CD4-positive, alpha-beta T cell treated with Interleukin-6 at 100 ng/mL for 8 hours (primary cell): ENCODE measurements around the gene CFB.
"Not testable (repeated sequence)": the region's sequence is repeated elsewhere in the genome, so short reads cannot be mapped to it uniquely, and the experiment has no call there.

Experiments used
- DNase-seq: peaks from one replicate; pipeline ENCODE4 v3.0.0-alpha.2; 2020; ENCODE audit warnings: mixed read lengths, low spot score

The CFB gene

DNA sequence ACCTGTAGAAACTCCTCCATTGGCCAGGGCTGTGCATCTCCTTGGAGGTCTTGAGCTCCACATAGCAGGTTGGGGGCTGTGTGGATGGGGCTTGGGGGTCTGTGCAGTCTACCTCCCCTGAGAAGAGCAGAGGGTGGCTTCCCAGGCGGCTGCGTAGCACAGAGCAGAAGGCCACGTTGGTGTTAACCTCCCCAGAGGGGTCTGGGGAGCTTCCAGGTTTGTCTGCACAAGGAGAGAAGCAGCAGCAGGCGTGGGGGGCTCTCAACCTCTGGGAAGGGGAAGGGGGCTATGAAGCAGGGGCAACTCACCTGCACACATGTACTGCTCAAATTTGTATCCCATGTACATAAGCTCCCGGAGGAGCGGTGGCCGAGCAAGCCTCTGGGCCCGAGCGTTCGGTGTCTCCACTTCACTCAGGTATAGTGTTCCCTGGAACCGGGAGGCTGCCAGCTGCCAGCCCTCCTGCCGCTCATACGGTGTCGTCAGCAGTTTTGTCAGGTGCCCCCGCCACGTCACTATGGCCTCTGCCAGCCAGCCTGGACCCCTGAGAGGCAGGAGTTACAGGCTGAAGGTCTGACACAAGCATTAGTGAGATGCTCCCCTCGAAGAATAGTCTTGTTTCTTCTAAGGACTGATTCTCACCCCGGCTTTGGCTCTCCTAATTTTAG lies 24.8 kb downstream of the CFB start:
- DNase-seq, result no peak

DNA sequence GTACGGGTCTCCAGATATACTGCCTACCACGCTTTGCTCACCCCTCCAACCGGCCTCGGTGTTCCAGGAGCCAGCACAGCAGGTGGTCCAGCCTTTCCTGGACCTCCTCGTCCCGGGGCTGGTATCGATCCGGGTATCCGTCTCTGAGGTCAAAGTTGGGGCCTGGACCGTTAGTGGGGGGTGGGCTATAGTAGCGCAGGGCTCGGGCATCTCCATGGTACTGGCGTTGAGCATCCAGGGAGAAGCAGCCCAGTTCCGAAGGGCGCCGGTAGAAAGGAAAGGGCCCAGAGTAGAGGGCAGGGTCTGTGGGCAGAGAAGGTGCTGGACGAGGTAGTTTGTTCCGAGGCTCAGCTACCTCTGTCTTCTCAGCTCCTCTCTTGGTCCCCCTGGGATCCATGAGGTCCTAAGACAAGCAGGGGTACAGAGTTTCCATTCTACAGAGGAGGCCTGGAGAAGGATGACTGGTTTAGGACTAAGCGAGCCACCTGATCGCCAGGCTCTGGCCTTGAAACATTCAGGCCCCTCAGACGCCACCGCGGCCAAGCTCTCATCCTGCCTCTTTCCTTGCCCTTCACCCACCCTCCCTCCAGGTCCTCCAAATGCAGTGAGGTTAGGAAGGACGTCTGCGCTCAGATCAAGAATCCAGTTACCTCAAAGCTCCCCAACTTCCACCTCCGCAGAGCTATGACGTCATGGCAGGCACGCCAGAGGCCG lies 25.5 kb downstream of the CFB start:
- no peak for DNase-seq

GRCh38 chr6:31971993-31972708 lies 26.3 kb downstream of the CFB start, which contains the start of gene DXO:
DXO (minus strand) TSS chr6:31972138; CDS start chr6:31971675, 463 bp downstream.
- DNase-seq, result peak; percentile 96

DNA sequence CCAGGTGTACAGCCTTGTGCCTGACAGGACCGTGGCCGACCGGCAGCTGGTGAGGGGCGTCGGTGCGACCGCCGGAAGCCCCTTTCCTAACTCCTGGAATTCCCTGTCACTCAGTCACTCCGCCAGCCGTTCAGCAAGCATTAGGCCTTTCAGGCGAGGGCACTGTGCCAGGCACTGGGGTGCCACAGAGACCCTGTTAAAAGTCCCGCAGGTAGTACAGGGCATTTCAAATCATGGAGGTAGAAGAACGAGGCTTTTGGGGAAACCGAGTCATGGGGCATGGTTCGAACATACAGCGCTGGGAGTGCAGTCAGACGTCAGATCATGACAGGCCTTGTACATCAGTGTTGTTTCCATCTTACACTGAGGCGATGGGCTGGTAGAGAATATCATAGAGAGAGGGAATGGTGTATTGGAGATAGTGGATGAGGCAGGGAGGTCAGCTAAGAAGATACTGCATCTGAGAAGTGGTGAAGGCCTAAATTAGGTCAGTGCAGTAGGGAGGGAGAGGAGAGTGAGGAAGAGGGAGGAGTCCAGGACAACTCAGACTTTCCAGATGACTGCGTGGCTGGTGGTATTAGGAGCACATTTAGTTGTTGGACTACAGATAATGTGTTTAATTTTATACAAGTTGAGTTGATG lies 26.9 kb downstream of the CFB start:
- DNase-seq, result no peak

DNA sequence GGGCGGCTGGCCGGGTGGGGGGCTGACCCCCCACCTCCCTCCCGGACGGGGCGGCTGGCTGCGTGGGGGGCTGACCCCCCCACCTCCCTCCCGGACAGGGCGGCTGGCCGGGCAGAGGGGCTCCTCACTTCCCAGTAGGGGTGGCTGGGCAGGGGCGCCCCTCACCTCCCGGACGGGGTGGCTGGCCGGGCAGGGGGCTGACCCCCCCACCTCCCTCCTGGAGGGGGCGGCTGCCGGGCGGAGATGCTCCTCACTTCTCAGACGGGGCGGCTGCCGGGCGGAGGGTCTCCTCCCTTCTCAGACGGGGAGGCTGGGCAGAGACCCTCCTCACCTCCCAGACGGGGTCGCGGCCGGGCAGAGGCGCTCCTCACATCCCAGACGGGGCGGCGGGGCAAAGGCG lies 30.2 kb downstream of the CFB start:
- not testable (repeated sequence) for DNase-seq

- DNase-seq, result no peak
Measured at GRCh38 chr6:31977816-31978431, 32.0 kb downstream of the CFB start.

DNA sequence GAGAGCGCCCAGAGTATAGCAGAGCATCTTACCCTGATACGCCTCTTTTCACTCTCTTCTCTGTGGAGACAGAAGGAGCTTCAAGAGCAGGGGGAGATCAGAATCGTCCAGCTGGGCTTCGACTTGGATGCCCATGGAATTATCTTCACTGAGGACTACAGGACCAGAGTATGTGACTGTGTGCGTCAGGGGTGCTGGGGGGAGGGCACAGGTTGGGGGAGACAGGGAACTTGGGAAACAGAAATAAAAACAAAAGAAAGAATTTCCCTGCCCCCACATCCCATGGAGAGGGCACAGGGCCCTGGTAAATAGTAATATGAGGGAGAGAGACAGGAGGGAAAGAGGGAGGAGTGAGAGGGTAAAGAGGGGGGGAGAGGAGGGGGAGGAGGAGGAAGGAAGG lies 32.9 kb downstream of the CFB start:
- no peak for DNase-seq

- DNase-seq, result no peak
Measured at GRCh38 chr6:31979238-31979898, 33.5 kb downstream of the CFB start.

- not testable (repeated sequence) for DNase-seq
Measured at GRCh38 chr6:31980195-31980876, 34.4 kb downstream of the CFB start.

DNA sequence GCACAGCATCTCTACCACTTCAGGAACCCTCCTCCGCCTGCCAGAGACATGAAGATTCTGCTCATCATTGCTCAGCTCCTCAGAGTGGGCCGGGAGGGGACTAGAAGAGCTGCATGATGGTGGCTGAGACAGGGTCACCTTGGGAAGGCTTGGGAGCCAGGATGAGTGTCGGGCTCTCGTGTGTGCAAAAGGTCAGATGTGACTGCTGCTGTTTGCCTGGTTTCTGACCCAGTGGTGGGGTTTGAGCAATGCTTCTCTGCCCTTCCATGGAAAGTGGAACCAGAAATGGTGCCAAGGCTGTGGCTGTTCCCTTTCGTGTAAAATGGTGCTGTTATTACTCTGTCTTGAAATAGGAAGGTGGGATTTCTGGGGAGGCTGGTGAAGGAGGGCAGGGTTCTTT lies 35.1 kb downstream of the CFB start:
- not testable (repeated sequence) for DNase-seq

- not testable (repeated sequence) for DNase-seq
Measured at GRCh38 chr6:31981744-31982143, 35.8 kb downstream of the CFB start, which contains the start of gene C4A. C4A (plus strand) TSS chr6:31982057; CDS start chr6:31982108, 51 bp downstream.

DNA sequence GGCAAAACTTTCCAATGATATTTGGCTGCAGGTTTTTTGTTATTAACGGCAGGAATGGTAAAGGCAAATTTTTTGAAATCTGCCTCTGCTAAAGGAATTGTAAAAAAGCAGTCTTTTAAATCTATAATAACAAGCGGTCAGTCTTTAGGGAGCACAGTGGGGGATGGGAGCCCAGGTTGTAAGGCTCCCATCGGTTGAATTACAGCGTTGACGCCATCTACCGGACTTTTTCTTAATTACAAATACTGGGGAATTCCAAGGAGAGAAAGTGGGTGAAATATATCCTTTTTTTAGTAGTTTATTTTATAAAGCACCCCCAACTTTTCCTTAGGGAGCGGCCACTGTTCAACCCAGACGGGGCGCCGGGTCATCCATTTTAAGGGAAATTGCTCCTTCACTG lies 43.5 kb downstream of the CFB start:
- not testable (repeated sequence) for DNase-seq

- DNase-seq, result not testable (repeated sequence)
Measured at GRCh38 chr6:31994421-31994820, 48.5 kb downstream of the CFB start.

GRCh38 chr6:31996385-31996784 lies 50.5 kb downstream of the CFB start:
- DNase-seq, result not testable (repeated sequence)
